ENCODE results near the gene COL27A1. TPM values are rescaled to one million over a fixed set of nuclear protein-coding genes. Genes with fewer than 3 reads are reported as not detected.

The COL27A1 gene
- total and polyA plus RNA-seq, 2 experiments from 2014 or later = 10.5 to 18.0 TPM

DNA sequence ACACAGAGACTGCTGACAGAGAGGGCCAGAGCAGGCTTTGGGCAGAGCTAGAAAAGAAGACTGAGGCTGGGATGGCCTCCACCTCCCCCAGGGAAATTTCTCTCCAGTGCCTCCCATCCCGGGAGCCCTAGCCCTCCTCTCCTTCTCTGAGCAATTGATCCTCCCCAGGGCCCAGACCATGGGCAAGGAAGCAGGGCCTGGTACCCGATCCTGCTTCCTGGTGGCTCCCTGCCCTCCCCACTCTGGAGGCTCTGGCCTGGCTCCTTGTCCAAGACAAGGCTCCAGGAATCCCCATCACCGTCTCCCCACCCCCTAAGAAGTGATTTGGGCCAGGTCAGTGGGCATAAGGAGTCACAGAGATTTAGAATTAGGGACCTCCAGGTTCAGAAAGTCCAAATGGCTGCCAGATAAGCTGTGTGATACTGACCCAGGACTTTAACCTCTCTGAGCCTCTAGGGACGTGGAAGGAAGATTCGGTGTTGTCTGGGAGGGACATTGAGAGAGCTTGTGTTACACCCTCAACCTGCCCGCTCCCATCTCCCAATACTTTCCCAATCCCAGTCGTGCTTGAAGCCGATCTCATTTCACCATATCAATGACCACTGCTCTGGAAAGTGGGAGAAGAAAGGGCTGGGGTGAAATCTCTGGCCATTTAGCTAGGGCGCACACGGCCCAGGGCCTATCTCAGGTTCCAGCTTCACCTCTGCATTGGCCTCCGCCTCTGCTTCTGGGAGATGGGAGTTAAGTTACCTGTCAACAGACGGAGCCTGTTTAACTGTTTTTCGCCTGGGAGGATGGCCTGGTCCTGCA, 30.5 kb upstream of the COL27A1 start:
- Histone ChIP-seq H3K27me3 (ENCODE audit: insufficient read depth) (no peaks in the 10 kb centered on the region), H3K9me2 (ENCODE audit: insufficient read depth) (no peaks in the 10 kb centered on the region), H3F3A (replicated peaks; ENCODE audit: low read depth) (no peaks in the 10 kb centered on the region), H3K36me3 (ENCODE audit: insufficient read depth) (no peaks in the 10 kb centered on the region), H3K4me3 (no peak overlapping the region), H3K4me2 (no peak overlapping the region), H3K79me2 (replicated peaks; ENCODE audit: insufficient read depth) (no peaks in the 10 kb centered on the region), H3K27ac (ENCODE audit: low read depth) (no peak overlapping the region), H2AFZ (no peak overlapping the region), H4K20me1 (replicated peaks; ENCODE audit: insufficient read depth) (no peaks in the 10 kb centered on the region), H3K4me1 (ENCODE audit: insufficient read depth) (no peaks in the 10 kb centered on the region)
- no peak for DNase-seq (ENCODE audit: low spot score)
- Mint-ChIP-seq H3K4me3 (no peak overlapping the region), H3K9me3 (no peaks in the 10 kb centered on the region), H3K4me1 (peaks cover 6% of the 10 kb centered on the region), H3K27me3 (ENCODE audit: insufficient read depth, low read depth, poor library complexity) (peaks cover 8% of the 10 kb centered on the region), H3K36me3 (ENCODE audit: low read depth) (no peaks in the 10 kb centered on the region; the same call in 2 of the 3 replicates), H3K27ac (no peak overlapping the region)
- TF ChIP-seq CREB1 (CRISPR knock-in tag; IDR thresholded peaks at IDR 0.05; ENCODE audit: low read depth) = no peak
- no peak for TF ChIP-seq EZH2 (IDR thresholded peaks at IDR 0.05; ENCODE audit: low read depth, unreplicated experiment)
- TF ChIP-seq STAT1 (IDR thresholded peaks at IDR 0.05; ENCODE audit: unreplicated experiment) = no peak
- TF ChIP-seq, protein P1, sequence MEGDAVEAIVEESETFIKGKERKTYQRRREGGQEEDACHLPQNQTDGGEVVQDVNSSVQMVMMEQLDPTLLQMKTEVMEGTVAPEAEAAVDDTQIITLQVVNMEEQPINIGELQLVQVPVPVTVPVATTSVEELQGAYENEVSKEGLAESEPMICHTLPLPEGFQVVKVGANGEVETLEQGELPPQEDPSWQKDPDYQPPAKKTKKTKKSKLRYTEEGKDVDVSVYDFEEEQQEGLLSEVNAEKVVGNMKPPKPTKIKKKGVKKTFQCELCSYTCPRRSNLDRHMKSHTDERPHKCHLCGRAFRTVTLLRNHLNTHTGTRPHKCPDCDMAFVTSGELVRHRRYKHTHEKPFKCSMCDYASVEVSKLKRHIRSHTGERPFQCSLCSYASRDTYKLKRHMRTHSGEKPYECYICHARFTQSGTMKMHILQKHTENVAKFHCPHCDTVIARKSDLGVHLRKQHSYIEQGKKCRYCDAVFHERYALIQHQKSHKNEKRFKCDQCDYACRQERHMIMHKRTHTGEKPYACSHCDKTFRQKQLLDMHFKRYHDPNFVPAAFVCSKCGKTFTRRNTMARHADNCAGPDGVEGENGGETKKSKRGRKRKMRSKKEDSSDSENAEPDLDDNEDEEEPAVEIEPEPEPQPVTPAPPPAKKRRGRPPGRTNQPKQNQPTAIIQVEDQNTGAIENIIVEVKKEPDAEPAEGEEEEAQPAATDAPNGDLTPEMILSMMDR (conservative IDR thresholded peaks at IDR 0.05; ENCODE audit: low read depth in 2 of 2) = no peak
- TF ChIP-seq POLR2AphosphoS5 (IDR thresholded peaks at IDR 0.05; ENCODE audit: low read depth) = no peak
- TF ChIP-seq, protein P2, sequence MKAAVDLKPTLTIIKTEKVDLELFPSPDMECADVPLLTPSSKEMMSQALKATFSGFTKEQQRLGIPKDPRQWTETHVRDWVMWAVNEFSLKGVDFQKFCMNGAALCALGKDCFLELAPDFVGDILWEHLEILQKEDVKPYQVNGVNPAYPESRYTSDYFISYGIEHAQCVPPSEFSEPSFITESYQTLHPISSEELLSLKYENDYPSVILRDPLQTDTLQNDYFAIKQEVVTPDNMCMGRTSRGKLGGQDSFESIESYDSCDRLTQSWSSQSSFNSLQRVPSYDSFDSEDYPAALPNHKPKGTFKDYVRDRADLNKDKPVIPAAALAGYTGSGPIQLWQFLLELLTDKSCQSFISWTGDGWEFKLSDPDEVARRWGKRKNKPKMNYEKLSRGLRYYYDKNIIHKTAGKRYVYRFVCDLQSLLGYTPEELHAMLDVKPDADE (IDR thresholded peaks at IDR 0.05) = no peak
- TF ChIP-seq, protein P3, sequence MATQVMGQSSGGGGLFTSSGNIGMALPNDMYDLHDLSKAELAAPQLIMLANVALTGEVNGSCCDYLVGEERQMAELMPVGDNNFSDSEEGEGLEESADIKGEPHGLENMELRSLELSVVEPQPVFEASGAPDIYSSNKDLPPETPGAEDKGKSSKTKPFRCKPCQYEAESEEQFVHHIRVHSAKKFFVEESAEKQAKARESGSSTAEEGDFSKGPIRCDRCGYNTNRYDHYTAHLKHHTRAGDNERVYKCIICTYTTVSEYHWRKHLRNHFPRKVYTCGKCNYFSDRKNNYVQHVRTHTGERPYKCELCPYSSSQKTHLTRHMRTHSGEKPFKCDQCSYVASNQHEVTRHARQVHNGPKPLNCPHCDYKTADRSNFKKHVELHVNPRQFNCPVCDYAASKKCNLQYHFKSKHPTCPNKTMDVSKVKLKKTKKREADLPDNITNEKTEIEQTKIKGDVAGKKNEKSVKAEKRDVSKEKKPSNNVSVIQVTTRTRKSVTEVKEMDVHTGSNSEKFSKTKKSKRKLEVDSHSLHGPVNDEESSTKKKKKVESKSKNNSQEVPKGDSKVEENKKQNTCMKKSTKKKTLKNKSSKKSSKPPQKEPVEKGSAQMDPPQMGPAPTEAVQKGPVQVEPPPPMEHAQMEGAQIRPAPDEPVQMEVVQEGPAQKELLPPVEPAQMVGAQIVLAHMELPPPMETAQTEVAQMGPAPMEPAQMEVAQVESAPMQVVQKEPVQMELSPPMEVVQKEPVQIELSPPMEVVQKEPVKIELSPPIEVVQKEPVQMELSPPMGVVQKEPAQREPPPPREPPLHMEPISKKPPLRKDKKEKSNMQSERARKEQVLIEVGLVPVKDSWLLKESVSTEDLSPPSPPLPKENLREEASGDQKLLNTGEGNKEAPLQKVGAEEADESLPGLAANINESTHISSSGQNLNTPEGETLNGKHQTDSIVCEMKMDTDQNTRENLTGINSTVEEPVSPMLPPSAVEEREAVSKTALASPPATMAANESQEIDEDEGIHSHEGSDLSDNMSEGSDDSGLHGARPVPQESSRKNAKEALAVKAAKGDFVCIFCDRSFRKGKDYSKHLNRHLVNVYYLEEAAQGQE (IDR thresholded peaks at IDR 0.05; ENCODE audit: unreplicated experiment) = no peak
- TF ChIP-seq JUNB (IDR thresholded peaks at IDR 0.05; ENCODE audit: unreplicated experiment) = no peak
- TF ChIP-seq, protein P4, sequence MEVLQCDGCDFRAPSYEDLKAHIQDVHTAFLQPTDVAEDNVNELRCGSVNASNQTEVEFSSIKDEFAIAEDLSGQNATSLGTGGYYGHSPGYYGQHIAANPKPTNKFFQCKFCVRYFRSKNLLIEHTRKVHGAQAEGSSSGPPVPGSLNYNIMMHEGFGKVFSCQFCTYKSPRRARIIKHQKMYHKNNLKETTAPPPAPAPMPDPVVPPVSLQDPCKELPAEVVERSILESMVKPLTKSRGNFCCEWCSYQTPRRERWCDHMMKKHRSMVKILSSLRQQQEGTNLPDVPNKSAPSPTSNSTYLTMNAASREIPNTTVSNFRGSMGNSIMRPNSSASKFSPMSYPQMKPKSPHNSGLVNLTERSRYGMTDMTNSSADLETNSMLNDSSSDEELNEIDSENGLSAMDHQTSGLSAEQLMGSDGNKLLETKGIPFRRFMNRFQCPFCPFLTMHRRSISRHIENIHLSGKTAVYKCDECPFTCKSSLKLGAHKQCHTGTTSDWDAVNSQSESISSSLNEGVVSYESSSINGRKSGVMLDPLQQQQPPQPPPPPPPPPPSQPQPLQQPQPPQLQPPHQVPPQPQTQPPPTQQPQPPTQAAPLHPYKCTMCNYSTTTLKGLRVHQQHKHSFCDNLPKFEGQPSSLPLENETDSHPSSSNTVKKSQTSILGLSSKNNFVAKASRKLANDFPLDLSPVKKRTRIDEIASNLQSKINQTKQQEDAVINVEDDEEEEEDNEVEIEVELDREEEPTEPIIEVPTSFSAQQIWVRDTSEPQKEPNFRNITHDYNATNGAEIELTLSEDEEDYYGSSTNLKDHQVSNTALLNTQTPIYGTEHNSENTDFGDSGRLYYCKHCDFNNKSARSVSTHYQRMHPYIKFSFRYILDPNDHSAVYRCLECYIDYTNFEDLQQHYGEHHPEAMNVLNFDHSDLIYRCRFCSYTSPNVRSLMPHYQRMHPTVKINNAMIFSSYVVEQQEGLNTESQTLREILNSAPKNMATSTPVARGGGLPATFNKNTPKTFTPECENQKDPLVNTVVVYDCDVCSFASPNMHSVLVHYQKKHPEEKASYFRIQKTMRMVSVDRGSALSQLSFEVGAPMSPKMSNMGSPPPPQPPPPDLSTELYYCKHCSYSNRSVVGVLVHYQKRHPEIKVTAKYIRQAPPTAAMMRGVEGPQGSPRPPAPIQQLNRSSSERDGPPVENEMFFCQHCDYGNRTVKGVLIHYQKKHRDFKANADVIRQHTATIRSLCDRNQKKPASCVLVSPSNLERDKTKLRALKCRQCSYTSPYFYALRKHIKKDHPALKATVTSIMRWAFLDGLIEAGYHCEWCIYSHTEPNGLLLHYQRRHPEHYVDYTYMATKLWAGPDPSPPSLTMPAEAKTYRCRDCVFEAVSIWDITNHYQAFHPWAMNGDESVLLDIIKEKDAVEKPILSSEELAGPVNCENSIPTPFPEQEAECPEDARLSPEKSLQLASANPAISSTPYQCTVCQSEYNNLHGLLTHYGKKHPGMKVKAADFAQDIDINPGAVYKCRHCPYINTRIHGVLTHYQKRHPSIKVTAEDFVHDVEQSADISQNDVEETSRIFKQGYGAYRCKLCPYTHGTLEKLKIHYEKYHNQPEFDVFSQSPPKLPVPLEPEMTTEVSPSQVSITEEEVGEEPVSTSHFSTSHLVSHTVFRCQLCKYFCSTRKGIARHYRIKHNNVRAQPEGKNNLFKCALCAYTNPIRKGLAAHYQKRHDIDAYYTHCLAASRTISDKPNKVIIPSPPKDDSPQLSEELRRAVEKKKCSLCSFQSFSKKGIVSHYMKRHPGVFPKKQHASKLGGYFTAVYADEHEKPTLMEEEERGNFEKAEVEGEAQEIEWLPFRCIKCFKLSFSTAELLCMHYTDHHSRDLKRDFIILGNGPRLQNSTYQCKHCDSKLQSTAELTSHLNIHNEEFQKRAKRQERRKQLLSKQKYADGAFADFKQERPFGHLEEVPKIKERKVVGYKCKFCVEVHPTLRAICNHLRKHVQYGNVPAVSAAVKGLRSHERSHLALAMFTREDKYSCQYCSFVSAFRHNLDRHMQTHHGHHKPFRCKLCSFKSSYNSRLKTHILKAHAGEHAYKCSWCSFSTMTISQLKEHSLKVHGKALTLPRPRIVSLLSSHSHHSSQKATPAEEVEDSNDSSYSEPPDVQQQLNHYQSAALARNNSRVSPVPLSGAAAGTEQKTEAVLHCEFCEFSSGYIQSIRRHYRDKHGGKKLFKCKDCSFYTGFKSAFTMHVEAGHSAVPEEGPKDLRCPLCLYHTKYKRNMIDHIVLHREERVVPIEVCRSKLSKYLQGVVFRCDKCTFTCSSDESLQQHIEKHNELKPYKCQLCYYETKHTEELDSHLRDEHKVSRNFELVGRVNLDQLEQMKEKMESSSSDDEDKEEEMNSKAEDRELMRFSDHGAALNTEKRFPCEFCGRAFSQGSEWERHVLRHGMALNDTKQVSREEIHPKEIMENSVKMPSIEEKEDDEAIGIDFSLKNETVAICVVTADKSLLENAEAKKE (CRISPR knock-in tag; IDR thresholded peaks at IDR 0.05) = no peak
- TF ChIP-seq ZNF114 (CRISPR knock-in tag; IDR thresholded peaks at IDR 0.05) = no peak
- TF ChIP-seq NANOG (IDR thresholded peaks at IDR 0.05; ENCODE audit: borderline replicate concordance) = no peak
- TF ChIP-seq ZNF331 (CRISPR knock-in tag; IDR thresholded peaks at IDR 0.05; ENCODE audit: low read depth) = no peak
- no peak for TF ChIP-seq EZH2phosphoT487 (IDR thresholded peaks at IDR 0.05; ENCODE audit: unreplicated experiment)
- no peak for ATAC-seq

Data from GM23338 (cell line).